Thyroid gland (tissue), 4 donors: ENCODE measurements around the gene CUL9. TPM values are rescaled to one million over a fixed set of nuclear protein-coding genes. Genes with fewer than 3 reads are reported as not detected.

Experiments used
- DNase-seq, 2 donors: peaks; one replicate each; pipeline ENCODE4 v3.0.0-alpha.2; 2019
- H3K27ac ChIP-seq, 3 donors: fragments of 200-600 bp; sonication (generic); 1 replicate in 2 of 3; 2 replicates in 1 of 3; pipeline ENCODE4 v1.5.1; 2016 to 2019; ENCODE audit warnings: mild to moderate bottlenecking in 1 of 3, moderate library complexity in 1 of 3
- H3K27me3 ChIP-seq: fragments of 200-600 bp; sonication (generic); one replicate; pipeline ENCODE4 v1.5.1; 2019
- H3K36me3 ChIP-seq, 2 donors: fragments of 200-600 bp; sonication (generic); one replicate each; pipeline ENCODE4 v1.5.1; 2016 to 2019
- H3K4me1 ChIP-seq, 2 donors: fragments of 200-600 bp; sonication (generic); one replicate each; pipeline ENCODE4 v1.5.1; 2017 to 2019
- H3K4me3 ChIP-seq, 3 donors: fragments of 200-600 bp; sonication (generic); replicated peaks in 1 of 3; 1 replicate in 2 of 3; 2 replicates in 1 of 3; pipeline ENCODE4 v1.5.1; 2016; ENCODE audit warnings: mild to moderate bottlenecking in 1 of 3
- H3K9me3 ChIP-seq: fragments of 200-600 bp; sonication (generic); one replicate; pipeline ENCODE4 v1.5.1; 2017
- CTCF ChIP-seq, 6 experiments: fragments of 200-600 bp in 3 of 6; fragments of 450-650 bp in 3 of 6; sonication (generic) in 3 of 6; IDR thresholded peaks; one replicate each; pipeline ENCODE4 v1.5.1; 2016 to 2019; ENCODE audit warnings: antibody characterized with exemption in 6 of 6, mild to moderate bottlenecking in 2 of 6, inconsistent platforms in 1 of 6, moderate library complexity in 1 of 6
- POLR2A ChIP-seq, 2 donors: fragments of 450-650 bp; IDR thresholded peaks; one replicate each; pipeline ENCODE4 v1.6.1; 2017; ENCODE audit warnings: antibody characterized with exemption in 2 of 2, mild to moderate bottlenecking in 2 of 2, moderate library complexity in 1 of 2
- WGBS, 2 donors: methylation state at CpG; one replicate each; pipeline ENCODE4 v1.1.5; 2017; 5-methylcytosine and 5-hydroxymethylcytosine counted together
- intact Hi-C: fragments of 100-400 bp; cut with DNase I; formaldehyde crosslinking; loops from one replicate; pipeline ENCODE4 v1.15.1; 2023
- total RNA-seq, 4 donors: library from RNA; depleted of rRNA; stranded (reverse); fragments of >200 nt; gene quantifications; one replicate each; pipeline ENCODE4 v1.2.3, GENCODE V29; 2016

The CUL9 gene
- total RNA-seq, 4 donors from 2014 or later: 39.7 to 63.3 (median 59.0) TPM

- H3K36me3 ChIP-seq: peaks cover 0 to 12% of the 10 kb centered on the region in 2 donors
- no peaks in the 10 kb centered on the region for H3K9me3 ChIP-seq
- H3K4me1 ChIP-seq: peaks cover 3 to 8% of the 10 kb centered on the region in 2 donors
- no peak for TF ChIP-seq CTCF (IDR thresholded peaks at IDR 0.05)
- TF ChIP-seq POLR2A (IDR thresholded peaks at IDR 0.05): no peak
- WGBS, 2 donors: 91 to 93% methylated on average over 3 of the region's 3 CpGs
- H3K27ac ChIP-seq: no peak overlapping the region
- H3K4me3 ChIP-seq: no peak overlapping the region
- no peaks in the 10 kb centered on the region for H3K27me3 ChIP-seq
- intact Hi-C loops: no loop called here
- DNase-seq: no peak
Observed at GRCh38 chr6:43219119-43219518, 37.1 kb downstream of the CUL9 start.

- no peak overlapping the region for H3K27ac ChIP-seq
- peaks cover 0 to 12% of the 10 kb centered on the region in 2 donors for H3K36me3 ChIP-seq
- TF ChIP-seq CTCF (IDR thresholded peaks at IDR 0.05) (no peak), POLR2A (IDR thresholded peaks at IDR 0.05) (no peak)
- H3K4me3 ChIP-seq: no peak overlapping the region
- H3K27me3 ChIP-seq: no peaks in the 10 kb centered on the region
- peaks cover 3 to 8% of the 10 kb centered on the region in 2 donors for H3K4me1 ChIP-seq
- no peak for DNase-seq
- intact Hi-C loops: no loop called here
- H3K9me3 ChIP-seq: no peaks in the 10 kb centered on the region
- WGBS, 2 donors: 92 to 93% methylated on average over 7 of the region's 7 CpGs
Observed at GRCh38 chr6:43219814-43220213, 37.8 kb downstream of the CUL9 start.

GRCh38 chr6:43220439-43220951 lies 38.5 kb downstream of the CUL9 start:
- Histone ChIP-seq H3K4me3 (no peak overlapping the region), H3K4me1 (peaks cover 3 to 8% of the 10 kb centered on the region in 2 donors), H3K27me3 (no peaks in the 10 kb centered on the region), H3K27ac (no peak overlapping the region), H3K36me3 (peaks cover 0 to 12% of the 10 kb centered on the region in 2 donors), H3K9me3 (no peaks in the 10 kb centered on the region)
- WGBS, 2 donors: 90 to 94% methylated on average over 9 to 14 of the region's 16 CpGs
- DNase-seq: no peak
- intact Hi-C loops: no loop called here
- no peak for TF ChIP-seq CTCF (IDR thresholded peaks at IDR 0.05)
- TF ChIP-seq POLR2A (IDR thresholded peaks at IDR 0.05): no peak

GRCh38 chr6:43221046-43221972 lies 39.3 kb downstream of the CUL9 start:
- no peaks in the 10 kb centered on the region for H3K9me3 ChIP-seq
- WGBS, 2 donors: 90 to 93% methylated on average over 17 of the region's 20 CpGs
- DNase-seq: peak in 1 of 2 donors; percentile 31
- peaks cover 0 to 7% of the 10 kb centered on the region in 2 donors for H3K36me3 ChIP-seq
- peaks cover 3 to 8% of the 10 kb centered on the region in 2 donors for H3K4me1 ChIP-seq
- intact Hi-C loops: no loop called here
- H3K4me3 ChIP-seq: no peak overlapping the region
- no peaks in the 10 kb centered on the region for H3K27me3 ChIP-seq
- TF ChIP-seq POLR2A (IDR thresholded peaks at IDR 0.05) (no peak), CTCF (IDR thresholded peaks at IDR 0.05) (no peak)
- no peak overlapping the region for H3K27ac ChIP-seq
